ENCODE data around the gene RAB3GAP2. TPM values are rescaled to one million over a fixed set of nuclear protein-coding genes. Genes with fewer than 3 reads are reported as not detected.
"Not testable (repeated sequence)": the region's sequence is repeated elsewhere in the genome, so short reads cannot be mapped to it uniquely, and the experiment has no call there.

RAB3GAP2 gene
- total RNA-seq, 2 experiments from 2014 or later = 47.8 to 50.1 TPM

DNA sequence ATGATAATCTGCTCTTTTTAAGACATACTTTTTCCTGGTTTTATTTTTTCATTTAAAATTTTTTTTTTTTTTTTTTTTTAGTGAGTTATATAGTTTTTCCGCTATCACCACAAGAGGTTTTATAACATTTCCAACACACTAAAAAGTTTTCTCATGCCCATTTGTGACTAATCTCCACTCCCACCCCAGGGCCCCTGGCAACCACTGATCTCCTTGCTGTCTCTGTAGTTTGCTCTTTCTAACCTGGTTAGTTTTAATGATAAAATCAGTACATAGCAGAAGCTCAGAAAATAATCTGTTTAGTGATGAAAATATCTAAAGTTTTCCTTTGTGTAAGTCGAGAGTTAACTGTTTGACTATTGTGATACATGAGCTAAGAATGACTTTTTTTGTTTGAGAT, 136.5 kb downstream of the RAB3GAP2 start:
- Mint-ChIP-seq H3K4me1 (peaks cover 11% of the 10 kb centered on the region), H3K27ac (no peak overlapping the region), H3K4me3 (no peak overlapping the region), H3K9me3 (no peaks in the 10 kb centered on the region), H3K27me3 (no peaks in the 10 kb centered on the region), H3K36me3 (ENCODE audit: low read depth) (peaks cover 42% of the 10 kb centered on the region)
- POLR2A ChIA-PET = no interaction called here
- CTCF ChIA-PET = interaction anchor here (0.6 to 1.7 kb wide), 4 partner anchors 14 to 94 kb away, joined by 3 to 8 read pairs (median 6); no protein-coding TSS in a partner anchor
- DNase-seq = no peak

DNA sequence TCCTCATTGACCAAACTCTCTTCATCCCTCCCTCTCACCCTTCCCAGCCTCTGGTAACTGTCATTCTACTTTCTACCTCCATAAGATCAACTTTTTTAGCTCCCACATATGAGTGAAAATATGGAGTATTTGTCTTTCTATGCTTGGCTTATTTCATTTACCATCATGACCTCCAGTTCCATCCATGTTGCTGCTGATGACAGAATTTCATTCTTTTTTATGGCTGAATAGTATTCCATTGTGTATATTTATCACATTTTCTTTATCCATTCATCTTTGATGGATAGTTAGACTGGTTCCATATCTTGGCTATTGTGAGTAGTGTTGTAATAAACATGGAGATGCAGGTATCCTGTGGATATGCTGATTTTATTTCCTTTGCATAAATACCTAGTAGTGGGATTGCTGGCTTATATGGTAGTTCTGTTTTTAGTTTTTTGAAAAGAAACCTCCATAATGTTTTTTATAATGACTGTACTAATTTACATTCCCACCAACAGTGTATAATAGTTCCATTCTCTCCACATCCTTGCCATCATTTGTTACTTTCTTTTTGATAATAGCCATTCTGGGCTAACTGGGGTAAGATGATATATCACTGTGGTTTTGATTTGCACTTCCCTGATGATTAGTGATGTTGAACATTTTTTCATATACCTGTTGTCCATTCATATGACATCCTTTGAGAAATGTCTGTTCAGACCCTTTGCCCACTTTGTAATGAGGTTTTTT, 142.6 kb downstream of the RAB3GAP2 start:
- H3K27ac Mint-ChIP-seq = no peak overlapping the region
- H3K36me3 Mint-ChIP-seq (ENCODE audit: low read depth) = peaks cover 54% of the 10 kb centered on the region
- ChIA-PET POLR2A (no interaction called here), CTCF (no interaction called here)
- H3K4me3 Mint-ChIP-seq = no peak overlapping the region
- peaks cover 5% of the 10 kb centered on the region for H3K9me3 Mint-ChIP-seq
- DNase-seq = no peak
- no peaks in the 10 kb centered on the region for H3K27me3 Mint-ChIP-seq
- peaks cover 3% of the 10 kb centered on the region for H3K4me1 Mint-ChIP-seq

DNA sequence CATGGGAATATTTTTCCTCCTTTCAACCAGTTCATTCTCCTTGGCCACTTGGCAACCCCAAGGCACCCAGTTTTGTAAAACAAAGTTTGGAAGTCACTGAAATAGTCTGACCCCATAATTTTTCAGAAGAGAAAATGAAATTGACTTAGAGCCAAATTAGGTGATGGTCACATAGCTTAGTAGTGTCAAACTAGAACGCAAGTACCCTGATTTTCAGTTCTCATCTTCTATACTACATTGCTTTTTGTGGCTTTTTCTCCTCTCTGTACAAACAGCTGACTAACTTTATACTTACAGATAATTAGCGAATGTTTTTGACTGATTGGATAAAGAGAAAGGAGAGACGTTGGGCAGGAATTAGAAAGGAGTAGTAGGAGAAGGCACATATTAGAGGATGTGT, 145.2 kb downstream of the RAB3GAP2 start:
- H3K27ac Mint-ChIP-seq = no peak overlapping the region
- peaks cover 5% of the 10 kb centered on the region for H3K9me3 Mint-ChIP-seq
- CTCF ChIA-PET = no interaction called here
- H3K4me1 Mint-ChIP-seq = peaks cover 11% of the 10 kb centered on the region
- POLR2A ChIA-PET = no interaction called here
- H3K36me3 Mint-ChIP-seq (ENCODE audit: low read depth) = peaks cover 43% of the 10 kb centered on the region
- no peak for DNase-seq
- no peak overlapping the region for H3K4me3 Mint-ChIP-seq
- no peaks in the 10 kb centered on the region for H3K27me3 Mint-ChIP-seq

DNA sequence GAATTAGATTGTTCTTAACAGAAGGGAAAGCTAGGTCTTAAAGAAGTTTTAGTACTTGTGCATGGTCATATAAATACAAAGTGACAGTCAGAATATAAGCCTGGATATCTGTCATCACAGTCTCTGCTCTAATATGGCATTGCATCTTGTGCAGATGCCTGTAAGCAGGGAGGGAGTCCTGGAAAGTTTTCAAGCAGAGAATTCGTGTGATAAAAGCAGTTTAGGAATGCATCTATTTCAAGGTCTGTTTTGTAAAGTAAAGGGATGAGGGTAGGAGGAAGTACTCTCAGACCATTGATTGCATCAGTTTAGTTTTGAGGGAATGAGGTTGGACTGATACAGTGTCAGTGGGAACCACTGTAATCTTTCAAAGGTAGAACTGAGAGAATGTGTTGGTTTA, 147.7 kb downstream of the RAB3GAP2 start:
- Mint-ChIP-seq H3K36me3 (ENCODE audit: low read depth) (peaks cover 30% of the 10 kb centered on the region), H3K27ac (no peak overlapping the region), H3K9me3 (peaks cover 3% of the 10 kb centered on the region), H3K4me3 (no peak overlapping the region), H3K4me1 (peaks cover 12% of the 10 kb centered on the region), H3K27me3 (no peaks in the 10 kb centered on the region)
- POLR2A ChIA-PET = no interaction called here
- CTCF ChIA-PET = interaction anchor here (0.7 to 3.3 kb wide), 12 partner anchors 8 to 136 kb away, joined by 3 to 20 read pairs (median 4); partner anchors contain the start of gene BPNT1
- DNase-seq = no peak

DNA sequence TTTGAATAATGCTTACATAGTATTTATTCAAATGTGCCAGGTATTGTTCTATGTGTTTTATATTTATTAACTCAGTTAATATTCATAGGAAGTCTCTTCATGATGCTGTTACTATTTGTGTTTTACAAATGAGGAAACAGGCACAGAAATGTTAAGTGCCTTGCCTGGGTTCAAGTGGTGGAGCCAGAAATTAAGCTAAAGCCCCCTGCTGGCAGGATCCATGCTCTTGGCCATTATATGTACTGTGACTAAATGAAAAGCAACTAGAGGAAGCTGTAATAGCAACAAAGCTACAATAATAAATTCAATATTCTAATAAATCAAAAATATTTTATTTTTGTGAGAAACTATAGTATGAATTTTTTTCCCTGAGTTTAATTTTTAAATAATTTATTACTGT, 148.4 kb downstream of the RAB3GAP2 start:
- ChIA-PET POLR2A (no interaction called here), CTCF (interaction anchor here (0.7 to 3.3 kb wide), 11 partner anchors 9 to 135 kb away, joined by 3 to 20 read pairs (median 4); partner anchors contain the start of gene BPNT1)
- Mint-ChIP-seq H3K4me1 (peaks cover 12% of the 10 kb centered on the region), H3K27ac (no peak overlapping the region), H3K36me3 (ENCODE audit: low read depth) (peaks cover 27% of the 10 kb centered on the region), H3K27me3 (no peaks in the 10 kb centered on the region), H3K9me3 (no peaks in the 10 kb centered on the region), H3K4me3 (no peak overlapping the region)
- no peak for DNase-seq

- H3K9me3 Mint-ChIP-seq = no peaks in the 10 kb centered on the region
- no peaks in the 10 kb centered on the region for H3K27me3 Mint-ChIP-seq
- no peak for DNase-seq
- CTCF ChIA-PET = interaction anchor here (1.2 to 2.9 kb wide), 2 partner anchors 8 to 28 kb away, joined by 7 read pairs; no protein-coding TSS in a partner anchor
- no peak overlapping the region for H3K27ac Mint-ChIP-seq
- peaks cover 12% of the 10 kb centered on the region for H3K4me1 Mint-ChIP-seq
- H3K36me3 Mint-ChIP-seq (ENCODE audit: low read depth) = peaks cover 20% of the 10 kb centered on the region
- POLR2A ChIA-PET = no interaction called here
- H3K4me3 Mint-ChIP-seq = no peak overlapping the region
These were observed 149.2 kb downstream of the RAB3GAP2 start for GRCh38 chr1:220123066-220123465.

GRCh38 chr1:220121791-220122530, 150.3 kb downstream of the RAB3GAP2 start:
- CTCF ChIA-PET = interaction anchor here (0.6 to 2.2 kb wide), 4 partner anchors 9 to 131 kb away, joined by 3 to 10 read pairs (median 6); no protein-coding TSS in a partner anchor
- Mint-ChIP-seq H3K4me3 (no peak overlapping the region), H3K36me3 (ENCODE audit: low read depth) (peaks cover 13% of the 10 kb centered on the region), H3K9me3 (no peaks in the 10 kb centered on the region), H3K27ac (no peak overlapping the region), H3K27me3 (no peaks in the 10 kb centered on the region), H3K4me1 (peaks cover 12% of the 10 kb centered on the region)
- no peak for DNase-seq
- POLR2A ChIA-PET = interaction anchor here (0.6 to 1.4 kb wide), 2 partner anchors 26 to 36 kb away, joined by 3 read pairs; no protein-coding TSS in a partner anchor

DNA sequence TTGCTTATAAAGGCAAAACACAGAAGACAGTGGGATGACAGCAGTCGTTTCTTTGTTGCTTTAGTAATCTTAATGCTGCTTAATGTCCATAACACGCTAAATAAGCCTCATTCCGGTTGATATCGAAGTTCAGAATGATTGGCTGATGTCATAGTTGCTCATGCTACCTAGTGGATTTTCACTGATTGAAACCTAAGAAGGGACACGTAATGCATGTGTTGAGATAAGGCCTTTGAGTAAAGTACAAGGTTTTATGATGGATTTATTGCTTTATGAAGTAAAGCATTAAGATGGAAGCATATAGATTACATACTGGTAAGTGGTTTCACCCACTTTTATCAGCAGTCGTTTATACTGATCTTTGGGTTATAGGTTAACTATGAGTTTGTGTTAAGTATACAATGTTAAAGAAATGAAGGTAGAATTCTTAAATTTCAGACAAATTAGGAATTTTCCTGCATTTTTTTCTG, 153.2 kb downstream of the RAB3GAP2 start:
- H3K27ac Mint-ChIP-seq = no peak overlapping the region
- H3K36me3 Mint-ChIP-seq (ENCODE audit: low read depth) = peaks cover 15% of the 10 kb centered on the region
- CTCF ChIA-PET = no interaction called here
- H3K27me3 Mint-ChIP-seq = no peaks in the 10 kb centered on the region
- H3K9me3 Mint-ChIP-seq = no peaks in the 10 kb centered on the region
- POLR2A ChIA-PET = no interaction called here
- peaks cover 6% of the 10 kb centered on the region for H3K4me1 Mint-ChIP-seq
- DNase-seq = no peak
- no peak overlapping the region for H3K4me3 Mint-ChIP-seq

GRCh38 chr1:220113136-220113695, 159.0 kb downstream of the RAB3GAP2 start:
- no peak overlapping the region for H3K27ac Mint-ChIP-seq
- CTCF ChIA-PET = interaction anchor here (0.8 to 1.9 kb wide), 16 partner anchors 8 to 126 kb away, joined by 3 to 20 read pairs (median 5); partner anchors contain the start of genes BPNT1 and IARS2
- H3K4me3 Mint-ChIP-seq = no peak overlapping the region
- POLR2A ChIA-PET = interaction anchor here (1.7 kb wide), 1 partner anchor 9 kb away, joined by 6 read pairs; no protein-coding TSS in a partner anchor
- H3K9me3 Mint-ChIP-seq = no peaks in the 10 kb centered on the region
- H3K4me1 Mint-ChIP-seq = peaks cover 7% of the 10 kb centered on the region
- DNase-seq = peak; percentile 31
- H3K36me3 Mint-ChIP-seq (ENCODE audit: low read depth) = peaks cover 32% of the 10 kb centered on the region
- no peaks in the 10 kb centered on the region for H3K27me3 Mint-ChIP-seq

- H3K4me1 Mint-ChIP-seq, H3K27ac Mint-ChIP-seq, DNase-seq, H3K27me3 Mint-ChIP-seq, H3K4me3 Mint-ChIP-seq, H3K9me3 Mint-ChIP-seq: not testable (repeated sequence)
- CTCF ChIA-PET = interaction anchor here (0.6 to 2.0 kb wide), 16 partner anchors 8 to 123 kb away, joined by 3 to 20 read pairs (median 5); partner anchors contain the start of gene BPNT1
- POLR2A ChIA-PET = interaction anchor here (1.7 kb wide), 1 partner anchor 8 kb away, joined by 6 read pairs; no protein-coding TSS in a partner anchor
- peaks cover 35% of the 10 kb centered on the region for H3K36me3 Mint-ChIP-seq (ENCODE audit: low read depth)
These were observed 159.7 kb downstream of the RAB3GAP2 start for GRCh38 chr1:220112600-220112999.

GRCh38 chr1:220110473-220110872, 161.8 kb downstream of the RAB3GAP2 start:
- DNase-seq, H3K27ac Mint-ChIP-seq, H3K4me1 Mint-ChIP-seq, POLR2A ChIA-PET, H3K4me3 Mint-ChIP-seq, H3K27me3 Mint-ChIP-seq, H3K9me3 Mint-ChIP-seq: not testable (repeated sequence)
- H3K36me3 Mint-ChIP-seq (ENCODE audit: low read depth) = peaks cover 44% of the 10 kb centered on the region
- CTCF ChIA-PET = interaction anchor here (1.3 to 2.0 kb wide), 2 partner anchors 35 to 114 kb away, joined by 3 to 8 read pairs; no protein-coding TSS in a partner anchor

- Mint-ChIP-seq H3K9me3 (no peaks in the 10 kb centered on the region), H3K36me3 (ENCODE audit: low read depth) (peaks cover 38% of the 10 kb centered on the region), H3K4me3 (no peak overlapping the region), H3K27ac (no peak overlapping the region), H3K27me3 (no peaks in the 10 kb centered on the region), H3K4me1 (peaks cover 16% of the 10 kb centered on the region)
- DNase-seq = no peak
- ChIA-PET POLR2A (interaction anchor here (1.0 kb wide), 1 partner anchor 10 kb away, joined by 3 read pairs; the partner anchor contains the start of gene BPNT1), CTCF (interaction anchor here (0.6 to 1.4 kb wide), 3 partner anchors 10 to 54 kb away, joined by 3 read pairs; no protein-coding TSS in a partner anchor)
These were observed 172.4 kb downstream of the RAB3GAP2 start for GRCh38 chr1:220099826-220100225.

All from activated CD4-positive, alpha-beta memory T cell treated with anti-CD3 and anti-CD28 coated beads, Interleukin-2, amount 10 ng/mL, durations not matched to agents 7 days and 5 days (primary cell).